NCI-H2029 (cell line): ENCODE data around the gene PHAF1.

Source experiments
- DNase-seq: peaks from one replicate; lab custom pipeline; 2025; lab: John Stamatoyannopoulos, UW

PHAF1 gene

GRCh38 chr16:67147437-67148140 is 37.8 kb downstream of the PHAF1 start:
- DNase-seq, result no peak

GRCh38 chr16:67148221-67148620 is 38.5 kb downstream of the PHAF1 start:
- no peak for DNase-seq

GRCh38 chr16:67148656-67149275 is 39.0 kb downstream of the PHAF1 start:
- DNase-seq, result no peak

GRCh38 chr16:67149276-67150046 is 39.7 kb downstream of the PHAF1 start:
- DNase-seq, result no peak

- no peak for DNase-seq
Measured at GRCh38 chr16:67150047-67150832, 40.5 kb downstream of the PHAF1 start.

- DNase-seq, result no peak
Measured at GRCh38 chr16:67150833-67151396, 41.2 kb downstream of the PHAF1 start, which contains the start of gene B3GNT9. TSS of gene B3GNT9 (minus strand) at chr16:67150998. CDS start at chr16:67150485, 513 bp downstream.

GRCh38 chr16:67151431-67152097 is 41.8 kb downstream of the PHAF1 start:
- DNase-seq, result no peak

- no peak for DNase-seq
Measured at GRCh38 chr16:67154578-67155294, 45.0 kb downstream of the PHAF1 start.

GRCh38 chr16:67155295-67156142 is 45.8 kb downstream of the PHAF1 start:
- peak; percentile 36 for DNase-seq

GRCh38 chr16:67156143-67156844 is 46.6 kb downstream of the PHAF1 start:
- DNase-seq, result no peak

- DNase-seq, result no peak
Measured at GRCh38 chr16:67157106-67157748, 47.5 kb downstream of the PHAF1 start.

GRCh38 chr16:67157892-67158635 is 48.3 kb downstream of the PHAF1 start:
- DNase-seq, result no peak

GRCh38 chr16:67158637-67159600 is 49.2 kb downstream of the PHAF1 start:
- DNase-seq, result no peak

GRCh38 chr16:67161595-67162058 is 51.9 kb downstream of the PHAF1 start:
- no peak for DNase-seq

GRCh38 chr16:67162506-67163163 is 52.9 kb downstream of the PHAF1 start:
- no peak for DNase-seq
